ENCODE data around the gene COQ8A. TPM values are rescaled to one million over a fixed set of nuclear protein-coding genes. Genes with fewer than 3 reads are reported as not detected.
"Not testable (repeated sequence)": the region's sequence is repeated elsewhere in the genome, so short reads cannot be mapped to it uniquely, and the experiment has no call there.

COQ8A gene
- total RNA-seq, 1 donor: 3.0 TPM

DNA sequence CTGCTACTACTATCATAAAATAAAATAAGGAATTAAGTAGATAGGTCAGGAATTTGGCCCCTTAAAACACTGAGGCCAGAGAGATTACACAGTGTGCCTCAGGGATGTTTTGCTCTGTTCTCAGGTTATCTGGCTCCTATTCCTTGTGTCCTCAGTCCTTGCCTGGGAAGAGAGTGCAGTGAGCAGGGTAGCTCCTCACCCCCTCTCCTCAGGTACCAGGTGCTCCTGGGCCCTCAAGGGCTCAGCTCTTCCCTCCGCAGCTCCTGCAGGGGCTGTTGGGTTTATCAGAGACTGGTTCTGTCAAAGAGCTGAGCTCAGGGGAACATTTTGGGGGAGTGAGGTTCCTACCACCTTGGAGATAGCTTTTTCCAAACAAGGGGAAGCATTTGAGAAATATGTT is 20.1 kb upstream of the COQ8A start:
- no peak overlapping the region for H3K4me3 ChIP-seq (ENCODE audit: low read depth, low read length)
- DNase-seq (ENCODE audit: low read depth): no peak
- TF ChIP-seq, protein P1, sequence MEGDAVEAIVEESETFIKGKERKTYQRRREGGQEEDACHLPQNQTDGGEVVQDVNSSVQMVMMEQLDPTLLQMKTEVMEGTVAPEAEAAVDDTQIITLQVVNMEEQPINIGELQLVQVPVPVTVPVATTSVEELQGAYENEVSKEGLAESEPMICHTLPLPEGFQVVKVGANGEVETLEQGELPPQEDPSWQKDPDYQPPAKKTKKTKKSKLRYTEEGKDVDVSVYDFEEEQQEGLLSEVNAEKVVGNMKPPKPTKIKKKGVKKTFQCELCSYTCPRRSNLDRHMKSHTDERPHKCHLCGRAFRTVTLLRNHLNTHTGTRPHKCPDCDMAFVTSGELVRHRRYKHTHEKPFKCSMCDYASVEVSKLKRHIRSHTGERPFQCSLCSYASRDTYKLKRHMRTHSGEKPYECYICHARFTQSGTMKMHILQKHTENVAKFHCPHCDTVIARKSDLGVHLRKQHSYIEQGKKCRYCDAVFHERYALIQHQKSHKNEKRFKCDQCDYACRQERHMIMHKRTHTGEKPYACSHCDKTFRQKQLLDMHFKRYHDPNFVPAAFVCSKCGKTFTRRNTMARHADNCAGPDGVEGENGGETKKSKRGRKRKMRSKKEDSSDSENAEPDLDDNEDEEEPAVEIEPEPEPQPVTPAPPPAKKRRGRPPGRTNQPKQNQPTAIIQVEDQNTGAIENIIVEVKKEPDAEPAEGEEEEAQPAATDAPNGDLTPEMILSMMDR (IDR thresholded peaks at IDR 0.05; ENCODE audit: insufficient read depth, low read depth, low read length): no peak

- no peak overlapping the region for H3K4me3 ChIP-seq (ENCODE audit: low read depth, low read length)
- TF ChIP-seq, protein P1 (IDR thresholded peaks at IDR 0.05; ENCODE audit: insufficient read depth, low read depth, low read length): no peak
- DNase-seq (ENCODE audit: low read depth): peak; percentile 6
Observed at GRCh38 chr1:226920446-226920894, 19.6 kb upstream of the COQ8A start.

DNA sequence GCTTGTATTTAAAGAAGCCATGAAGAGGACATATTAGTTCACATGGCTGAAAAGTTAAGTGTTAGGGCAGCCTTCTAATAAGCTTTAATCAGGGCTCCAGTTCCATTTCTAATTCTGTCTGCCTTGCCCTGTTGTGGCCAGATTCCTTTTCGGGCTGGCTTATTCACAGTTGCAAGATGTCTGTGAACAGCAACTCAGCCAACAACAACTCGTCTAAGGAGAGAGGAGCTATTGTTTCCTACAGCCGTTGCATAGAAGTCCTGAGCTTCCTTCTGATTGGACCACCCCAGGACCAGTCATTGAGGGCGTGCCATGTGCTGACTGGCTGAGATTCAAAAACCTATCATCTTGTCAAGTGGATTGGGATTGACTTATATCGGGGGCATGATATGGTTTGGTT is 18.6 kb upstream of the COQ8A start:
- no peak overlapping the region for H3K4me3 ChIP-seq (ENCODE audit: low read depth, low read length)
- TF ChIP-seq, protein P1 (IDR thresholded peaks at IDR 0.05; ENCODE audit: insufficient read depth, low read depth, low read length): no peak
- no peak for DNase-seq (ENCODE audit: low read depth)

DNA sequence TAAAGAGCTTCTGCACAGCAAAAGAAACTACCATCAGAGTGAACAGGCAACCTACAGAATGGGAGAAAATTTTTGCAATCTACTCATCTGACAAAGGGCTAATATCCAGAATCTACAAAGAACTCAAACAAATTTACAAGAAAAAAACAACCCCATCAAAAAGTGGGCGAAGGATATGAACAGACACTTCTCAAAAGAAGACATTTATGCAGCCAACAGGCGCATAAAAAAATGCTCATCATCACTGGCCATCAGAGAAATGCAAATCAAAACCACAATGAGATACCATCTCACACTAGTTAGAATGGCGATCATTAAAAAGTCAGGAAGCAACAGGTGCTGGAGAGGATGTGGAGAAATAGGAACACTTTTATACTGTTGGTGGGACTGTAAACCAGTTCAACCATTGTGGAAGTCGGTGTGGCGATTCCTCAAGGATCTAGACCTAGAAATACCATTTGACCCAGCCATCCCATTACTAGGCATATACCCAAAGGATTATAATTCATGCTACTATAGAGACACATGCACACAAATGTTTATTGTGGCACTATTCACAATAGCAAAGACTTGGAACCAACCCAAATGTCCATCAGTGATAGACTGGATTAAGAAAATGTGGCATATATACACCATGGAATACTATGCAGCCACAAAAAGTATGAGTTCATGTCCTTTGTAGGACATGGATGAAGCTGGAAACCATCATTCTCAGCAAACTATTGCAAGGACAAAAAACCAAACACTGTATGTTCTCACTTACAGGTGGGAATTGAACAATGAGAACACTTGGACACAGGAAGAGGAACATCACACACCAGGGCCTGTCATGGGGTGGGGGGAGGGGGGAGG is 10.6 kb upstream of the COQ8A start:
- H3K4me3 ChIP-seq (ENCODE audit: low read depth, low read length); DNase-seq (ENCODE audit: low read depth): not testable (repeated sequence)

DNA sequence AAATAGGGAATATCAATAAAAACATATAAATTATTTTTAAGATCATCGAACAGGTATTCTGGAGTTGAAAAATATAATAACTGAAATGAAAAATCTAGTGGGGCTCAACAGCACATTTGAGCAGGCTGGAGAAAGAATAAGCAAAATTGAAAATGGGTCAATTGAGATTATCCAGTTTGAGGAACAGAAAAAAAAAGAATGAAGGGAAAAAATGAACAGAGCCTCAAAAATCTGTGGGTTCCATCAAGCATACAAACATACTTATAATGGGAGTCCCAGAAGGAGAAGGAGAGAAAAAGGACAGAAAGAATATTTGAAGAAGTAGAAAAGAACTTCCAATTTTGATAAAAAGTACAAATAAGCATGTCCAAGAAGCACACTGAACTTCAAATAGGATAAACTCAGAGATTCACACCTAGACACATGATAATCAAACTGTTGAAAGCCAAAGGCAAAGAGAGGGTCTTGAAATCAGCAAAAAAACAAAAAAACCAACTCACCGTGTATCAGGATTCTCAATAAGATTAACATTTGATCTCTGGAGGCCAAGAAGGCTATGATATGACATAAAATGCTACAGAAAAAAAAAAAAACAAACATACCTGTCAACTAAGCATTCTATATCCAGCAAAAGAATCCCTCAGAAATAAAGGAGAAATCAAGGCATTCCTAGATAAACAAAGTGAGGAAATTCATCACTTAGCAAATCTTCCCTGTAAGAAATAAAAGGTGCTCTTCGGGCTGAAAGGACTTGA is 5.4 kb upstream of the COQ8A start:
- no peak overlapping the region for H3K4me3 ChIP-seq (ENCODE audit: low read depth, low read length)
- TF ChIP-seq, protein P1 (IDR thresholded peaks at IDR 0.05; ENCODE audit: insufficient read depth, low read depth, low read length): no peak
- DNase-seq (ENCODE audit: low read depth): no peak

- TF ChIP-seq, protein P1 (IDR thresholded peaks at IDR 0.05; ENCODE audit: insufficient read depth, low read depth, low read length): no peak
- no peak overlapping the region for H3K4me3 ChIP-seq (ENCODE audit: low read depth, low read length)
- DNase-seq (ENCODE audit: low read depth): no peak
Observed at GRCh38 chr1:226937940-226938725, 2.0 kb upstream of the COQ8A start.
